Progenitor cell of endocrine pancreas (in vitro differentiated cells): ENCODE data around the gene VIPR2. TPM values are rescaled to one million over a fixed set of nuclear protein-coding genes. Genes with fewer than 3 reads are reported as not detected.
"Not testable (repeated sequence)": the region's sequence is repeated elsewhere in the genome, so short reads cannot be mapped to it uniquely, and the experiment has no call there.

Source experiments
- DNase-seq: peaks from one replicate; pipeline ENCODE4 v3.0.0; 2021; ENCODE audit warnings: low spot score; ENCODE audit not compliant: unreplicated experiment
- H3K27ac Mint-ChIP-seq: 2 replicates; pipeline ENCODE4 v1.8.0; 2021; ENCODE audit warnings: mild to moderate bottlenecking, moderate library complexity, mixed read lengths
- H3K27me3 Mint-ChIP-seq: 2 replicates; pipeline ENCODE4 v1.8.0; 2021; ENCODE audit warnings: mixed read lengths
- H3K36me3 Mint-ChIP-seq: 2 replicates; pipeline ENCODE4 v1.8.0; 2022; ENCODE audit warnings: mixed read lengths; ENCODE audit not compliant: insufficient read depth
- H3K4me1 Mint-ChIP-seq: 2 replicates; pipeline ENCODE4 v1.8.0; 2021; ENCODE audit warnings: low read depth, mixed read lengths
- H3K4me3 Mint-ChIP-seq: 2 replicates; pipeline ENCODE4 v1.8.0; 2021; ENCODE audit warnings: low read depth, mild to moderate bottlenecking, moderate library complexity, mixed read lengths
- H3K9me3 Mint-ChIP-seq: 2 replicates; pipeline ENCODE4 v1.8.0; 2021; ENCODE audit warnings: low read depth, mixed read lengths
- total RNA-seq: library from RNA; stranded (reverse); gene quantifications from 2 replicates; pipeline ENCODE4 v1.2.1, GENCODE V29; 2021
- TF ChIP-seq, protein P1 (sequence below): fragments of 200-600 bp; sonication (generic); IDR thresholded peaks from one replicate; pipeline ENCODE4 v1.5.0; 2021; ENCODE audit warnings: antibody characterized with exemption, mild to moderate bottlenecking; ENCODE audit not compliant: unreplicated experiment

Gene VIPR2
- total RNA-seq, 1 donor from 2014 or later: 0.36 TPM

DNA sequence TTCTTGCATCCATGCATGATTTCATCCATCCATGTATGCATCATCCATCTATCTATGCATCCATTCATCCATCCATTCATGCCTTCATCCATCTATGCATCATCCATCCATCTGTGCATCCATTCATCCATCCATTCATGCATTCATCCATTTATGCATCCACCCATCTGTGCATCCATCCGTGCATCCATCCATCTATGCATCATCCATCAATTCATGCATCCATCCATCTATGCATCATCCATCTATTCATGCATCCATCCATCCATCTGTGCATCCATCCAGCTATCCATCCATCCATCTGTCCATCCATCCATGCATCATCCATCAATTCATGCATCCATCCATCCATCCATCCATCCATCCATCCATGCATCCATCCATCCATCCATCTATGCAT is 157.0 kb downstream of the VIPR2 start:
- peaks cover 10% of the 10 kb centered on the region for H3K9me3 Mint-ChIP-seq
- H3K4me1 Mint-ChIP-seq: no peaks in the 10 kb centered on the region
- TF ChIP-seq, protein P1, sequence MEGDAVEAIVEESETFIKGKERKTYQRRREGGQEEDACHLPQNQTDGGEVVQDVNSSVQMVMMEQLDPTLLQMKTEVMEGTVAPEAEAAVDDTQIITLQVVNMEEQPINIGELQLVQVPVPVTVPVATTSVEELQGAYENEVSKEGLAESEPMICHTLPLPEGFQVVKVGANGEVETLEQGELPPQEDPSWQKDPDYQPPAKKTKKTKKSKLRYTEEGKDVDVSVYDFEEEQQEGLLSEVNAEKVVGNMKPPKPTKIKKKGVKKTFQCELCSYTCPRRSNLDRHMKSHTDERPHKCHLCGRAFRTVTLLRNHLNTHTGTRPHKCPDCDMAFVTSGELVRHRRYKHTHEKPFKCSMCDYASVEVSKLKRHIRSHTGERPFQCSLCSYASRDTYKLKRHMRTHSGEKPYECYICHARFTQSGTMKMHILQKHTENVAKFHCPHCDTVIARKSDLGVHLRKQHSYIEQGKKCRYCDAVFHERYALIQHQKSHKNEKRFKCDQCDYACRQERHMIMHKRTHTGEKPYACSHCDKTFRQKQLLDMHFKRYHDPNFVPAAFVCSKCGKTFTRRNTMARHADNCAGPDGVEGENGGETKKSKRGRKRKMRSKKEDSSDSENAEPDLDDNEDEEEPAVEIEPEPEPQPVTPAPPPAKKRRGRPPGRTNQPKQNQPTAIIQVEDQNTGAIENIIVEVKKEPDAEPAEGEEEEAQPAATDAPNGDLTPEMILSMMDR: no peak
- H3K36me3 Mint-ChIP-seq: peaks cover 2% of the 10 kb centered on the region
- peaks cover 28% of the 10 kb centered on the region for H3K27me3 Mint-ChIP-seq
- H3K27ac Mint-ChIP-seq: no peak overlapping the region
- DNase-seq: no peak
- H3K4me3 Mint-ChIP-seq: no peak overlapping the region

GRCh38 chr7:158985583-158985982 is 159.1 kb downstream of the VIPR2 start:
- Mint-ChIP-seq H3K9me3 (peaks cover 18% of the 10 kb centered on the region), H3K4me1 (no peaks in the 10 kb centered on the region), H3K4me3 (no peak overlapping the region), H3K27me3 (peaks cover 8% of the 10 kb centered on the region), H3K27ac (no peak overlapping the region), H3K36me3 (peaks cover 3% of the 10 kb centered on the region)
- TF ChIP-seq, protein P1: no peak
- DNase-seq: no peak

DNA sequence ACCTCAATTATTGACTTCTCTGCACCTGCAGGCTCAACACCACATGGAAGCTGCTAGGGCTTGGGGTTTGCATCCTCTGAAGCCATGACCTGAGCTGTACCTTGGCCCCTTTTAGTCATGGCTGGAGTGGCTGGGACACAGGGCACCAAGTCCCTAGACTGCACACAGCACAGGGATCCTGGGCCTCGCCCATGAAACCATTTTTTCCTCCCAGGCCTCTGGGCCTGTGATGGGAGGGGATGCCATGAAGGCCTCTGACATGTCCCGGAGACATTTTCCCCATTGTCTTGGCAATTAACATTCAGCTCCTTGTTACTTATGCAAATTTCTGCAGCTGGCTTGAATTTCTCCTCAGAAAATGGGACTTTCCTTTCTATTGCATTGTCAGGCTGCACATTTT is 160.7 kb downstream of the VIPR2 start:
- not testable (repeated sequence) for H3K4me3 Mint-ChIP-seq, DNase-seq, H3K27ac Mint-ChIP-seq, H3K36me3 Mint-ChIP-seq, H3K27me3 Mint-ChIP-seq, H3K4me1 Mint-ChIP-seq
- H3K9me3 Mint-ChIP-seq: peaks cover 22% of the 10 kb centered on the region

DNA sequence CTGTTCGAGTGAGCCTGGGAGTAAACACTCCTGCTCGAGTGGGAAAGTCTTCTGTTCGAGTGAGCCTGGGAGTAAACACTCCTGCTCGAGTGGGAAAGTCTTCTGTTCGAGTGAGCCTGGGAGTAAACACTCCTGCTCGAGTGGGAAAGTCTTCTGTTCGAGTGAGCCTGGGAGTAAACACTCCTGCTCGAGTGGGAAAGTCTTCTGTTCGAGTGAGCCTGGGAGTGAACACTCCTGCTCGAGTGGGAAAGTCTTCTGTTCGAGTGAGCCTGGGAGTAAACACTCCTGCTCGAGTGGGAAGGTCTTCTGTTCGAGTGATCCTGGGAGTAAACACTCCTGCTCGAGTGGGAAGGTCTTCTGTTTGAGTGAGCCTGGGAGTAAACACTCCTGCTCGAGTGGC is 162.6 kb downstream of the VIPR2 start:
- not testable (repeated sequence) for H3K27me3 Mint-ChIP-seq, H3K36me3 Mint-ChIP-seq, H3K4me3 Mint-ChIP-seq, DNase-seq, H3K4me1 Mint-ChIP-seq, H3K27ac Mint-ChIP-seq
- peaks cover 25% of the 10 kb centered on the region for H3K9me3 Mint-ChIP-seq

GRCh38 chr7:158979635-158980351 is 164.9 kb downstream of the VIPR2 start:
- DNase-seq: no peak
- Mint-ChIP-seq H3K4me3 (no peak overlapping the region), H3K9me3 (peaks cover 25% of the 10 kb centered on the region), H3K4me1 (peaks cover 2% of the 10 kb centered on the region), H3K27ac (no peak overlapping the region), H3K36me3 (peaks cover 3% of the 10 kb centered on the region), H3K27me3 (peaks cover 6% of the 10 kb centered on the region)
- TF ChIP-seq, protein P1: no peak

GRCh38 chr7:158979023-158979529 is 165.6 kb downstream of the VIPR2 start:
- Mint-ChIP-seq H3K4me1 (peaks cover 2% of the 10 kb centered on the region), H3K4me3 (no peak overlapping the region), H3K9me3 (peaks cover 19% of the 10 kb centered on the region), H3K27ac (no peak overlapping the region), H3K27me3 (peaks cover 8% of the 10 kb centered on the region), H3K36me3 (peaks cover 1% of the 10 kb centered on the region)
- TF ChIP-seq, protein P1: no peak
- DNase-seq: no peak
